ENCODE measurements around the gene GPM6B.
"Not testable (repeated sequence)": the region's sequence is repeated elsewhere in the genome, so short reads cannot be mapped to it uniquely, and the experiment has no call there.

The GPM6B gene

GRCh38 chrX:13734278-13735172 is 82.4 kb downstream of the GPM6B start, which contains the start of the genes OFD1 and TRAPPC2:
Gene OFD1, plus strand, starts transcription at chrX:13734748. Its CDS starts 324 bp downstream, at chrX:13735072.
Gene TRAPPC2, minus strand, starts transcription at chrX:13734620. Its CDS starts 14,657 bp downstream, at chrX:13719963.
- FAIRE-seq (peak; percentile 99), DNase-seq (ENCODE audit: insufficient read length, low spot score) (peak; percentile 33)

- DNase-seq (ENCODE audit: insufficient read length, low spot score): no peak
- no peak for FAIRE-seq
These were observed 83.4 kb downstream of the GPM6B start for GRCh38 chrX:13733506-13733905.

GRCh38 chrX:13732246-13733067 is 84.4 kb downstream of the GPM6B start:
- FAIRE-seq: peak; percentile 45
- no peak for DNase-seq (ENCODE audit: insufficient read length, low spot score)

- DNase-seq (ENCODE audit: insufficient read length, low spot score); FAIRE-seq: not testable (repeated sequence)
These were observed 86.4 kb downstream of the GPM6B start for GRCh38 chrX:13730523-13730922.

DNA sequence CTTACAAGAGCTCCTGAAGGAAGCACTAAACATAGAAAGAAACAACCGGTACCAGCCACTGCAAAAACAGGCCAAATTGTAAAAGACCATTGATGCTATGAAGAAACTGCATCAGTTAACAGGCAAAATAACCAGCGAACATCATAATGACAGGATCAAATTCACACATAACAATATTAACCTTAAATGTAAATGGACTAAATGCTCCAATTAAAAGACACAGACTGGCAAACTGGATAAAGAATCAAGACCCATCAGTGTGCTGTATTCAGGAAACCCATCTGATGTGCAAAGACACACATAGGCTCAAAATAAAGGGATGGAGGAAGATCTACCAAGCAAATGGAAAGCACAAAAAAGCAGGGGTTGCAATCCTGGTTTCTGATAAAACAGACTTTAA is 90.3 kb downstream of the GPM6B start:
- not testable (repeated sequence) for DNase-seq (ENCODE audit: insufficient read length, low spot score); FAIRE-seq

DNA sequence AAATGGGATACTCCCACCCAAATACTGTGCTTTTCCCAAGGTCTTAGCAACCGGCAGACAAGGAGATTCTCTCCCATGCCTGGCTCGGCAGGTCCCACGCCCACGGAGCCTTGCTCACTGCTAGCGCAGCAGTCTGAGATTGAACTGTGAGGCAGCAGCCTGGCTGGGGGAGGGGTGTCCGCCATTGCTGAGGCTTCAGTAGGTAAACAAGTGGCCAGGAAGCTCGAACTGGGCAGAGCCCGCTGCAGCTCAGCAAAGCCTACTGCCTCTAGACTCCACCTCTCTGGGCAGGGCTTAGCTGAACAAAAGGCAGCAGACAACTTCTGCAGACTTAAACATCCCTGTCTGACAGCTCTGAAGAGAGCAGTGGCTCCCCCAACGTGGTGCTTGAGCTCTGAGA is 92.0 kb downstream of the GPM6B start:
- FAIRE-seq; DNase-seq (ENCODE audit: insufficient read length, low spot score): not testable (repeated sequence)

DNA sequence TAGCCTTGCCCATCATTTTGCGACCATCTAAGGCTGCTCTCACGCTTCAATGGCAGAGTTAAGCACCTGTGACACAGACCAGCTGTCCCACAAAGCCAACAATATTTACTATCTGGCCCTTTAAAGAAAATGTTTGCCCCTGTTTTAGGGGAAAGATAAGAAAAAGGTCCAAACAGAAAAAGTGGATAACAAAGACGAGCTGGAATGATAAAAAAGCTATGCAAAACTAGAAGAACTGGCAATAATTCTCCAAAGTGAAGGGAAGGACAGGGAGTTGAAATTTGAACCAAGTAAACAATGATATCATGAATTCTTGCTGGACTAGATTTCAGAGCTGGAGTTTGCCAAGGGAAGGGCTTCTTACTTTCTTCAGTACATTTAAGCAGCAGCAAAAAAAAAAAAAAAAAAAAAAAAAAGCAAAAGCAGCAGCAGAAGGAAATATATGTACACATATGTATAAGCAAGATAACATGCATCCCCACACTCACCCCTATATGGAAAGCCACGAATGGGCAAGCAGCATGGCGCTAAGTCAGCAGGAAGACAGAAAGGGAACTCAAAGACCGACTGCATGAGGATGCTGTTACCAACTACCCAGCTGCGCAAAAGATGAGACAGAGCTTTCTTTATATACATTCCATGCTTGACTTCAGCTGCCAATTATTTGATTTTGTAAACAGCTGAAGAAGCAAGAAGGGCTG is 94.9 kb downstream of the GPM6B start:
- no peak for FAIRE-seq
- DNase-seq (ENCODE audit: insufficient read length, low spot score): no peak

- no peak for DNase-seq (ENCODE audit: insufficient read length, low spot score)
These were observed 95.5 kb downstream of the GPM6B start for GRCh38 chrX:13721371-13721770.

More at GRCh38 chrX:13721371-13721770, 95.5 kb downstream of the GPM6B start:
- FAIRE-seq: peak; percentile 39
